ENCODE measurements around the gene SLC9A1.

- TF ChIP-seq CTCF (IDR thresholded peaks at IDR 0.05; ENCODE audit: low read depth, low read length) (no peak), EZH2phosphoT487 (IDR thresholded peaks at IDR 0.05; ENCODE audit: low read depth) (no peak)
Measured at GRCh38 chr1:27138368-27138767, 16.6 kb downstream of the SLC9A1 start.
